GM12873 (cell line): ENCODE measurements around the gene CST1.

ENCODE experiments used
- CTCF ChIP-seq: IDR thresholded peaks from 2 replicates; pipeline ENCODE4 v1.5.1; 2012; ENCODE audit warnings: low read depth, mild to moderate bottlenecking, moderate library complexity, low read length, control low read depth; ENCODE audit not compliant: insufficient read depth; ENCODE audit errors: missing control alignments

Gene CST1

GRCh38 chr20:23752019-23752418 is 1.3 kb upstream of the CST1 start:
- TF ChIP-seq CTCF = no peak

GRCh38 chr20:23749746-23750145 is 989 bp downstream of the CST1 start:
- TF ChIP-seq CTCF = no peak

- TF ChIP-seq CTCF = no peak
Measured at GRCh38 chr20:23746321-23746720, 4.4 kb downstream of the CST1 start.

GRCh38 chr20:23745247-23745646 is 5.5 kb downstream of the CST1 start:
- TF ChIP-seq CTCF = no peak

GRCh38 chr20:23744817-23745216 is 5.9 kb downstream of the CST1 start:
- no peak for TF ChIP-seq CTCF

GRCh38 chr20:23727016-23727415 is 23.7 kb downstream of the CST1 start:
- TF ChIP-seq CTCF = no peak

GRCh38 chr20:23725102-23725501 is 25.6 kb downstream of the CST1 start:
- no peak for TF ChIP-seq CTCF
